Measurements from ENCODE around the gene TMEM87A. TPM values are rescaled to one million over a fixed set of nuclear protein-coding genes. Genes with fewer than 3 reads are reported as not detected.

The TMEM87A gene
- 23.1 and 38.6 TPM in 2 replicates for polyA plus RNA-seq

GRCh38 chr15:42272939-42273899, at the start of gene TMEM87A, which contains the start of gene GANC:
TMEM87A (minus strand) TSS chr15:42273433; CDS start chr15:42273398, 35 bp downstream.
GANC (plus strand) TSS chr15:42273201; CDS start chr15:42274482, 1,281 bp downstream.

GRCh38 chr15:42207674-42208579, 65.3 kb downstream of the TMEM87A start, which contains the start of gene VPS39:
VPS39 (minus strand) TSS chr15:42208304; CDS start chr15:42208153, 151 bp downstream.

Other genes starting within 250 kb of the TMEM87A start
- 0.35 and 1.7 TPM in 2 replicates for gene PLA2G4D, start 178.9 kb downstream of the TMEM87A start, polyA plus RNA-seq
- gene PLA2G4F, start 116.8 kb downstream of the TMEM87A start, polyA plus RNA-seq, result not detected in 2 replicates
- 22.1 and 29.9 TPM in 2 replicates for gene VPS39, start 65.1 kb downstream of the TMEM87A start, polyA plus RNA-seq
- gene GANC, start 232 bp downstream of the TMEM87A start, polyA plus RNA-seq, result 3.2 and 6.6 TPM in 2 replicates
- gene CAPN3, start 86.1 kb upstream of the TMEM87A start, polyA plus RNA-seq, result 1.1 and 1.5 TPM in 2 replicates
- gene ZNF106, start 217.7 kb upstream of the TMEM87A start, polyA plus RNA-seq, result 20.3 and 28.7 TPM in 2 replicates
- gene SNAP23, start 222.2 kb upstream of the TMEM87A start, polyA plus RNA-seq, result 9.2 and 10.6 TPM in 2 replicates

All from Purkinje cell (primary cell).